TTC549 (cell line): ENCODE measurements around the gene FSCN2.
"Not testable (repeated sequence)": the region's sequence is repeated elsewhere in the genome, so short reads cannot be mapped to it uniquely, and the experiment has no call there.

ENCODE experiments used
- FAIRE-seq: peaks from 2 replicates; lab custom pipeline; 2012; peaks lifted over from hg19 to GRCh38; lab: Jason Lieb, UNC

FSCN2 gene

GRCh38 chr17:81578561-81579225 is 50.5 kb downstream of the FSCN2 start:
- no peak for FAIRE-seq

DNA sequence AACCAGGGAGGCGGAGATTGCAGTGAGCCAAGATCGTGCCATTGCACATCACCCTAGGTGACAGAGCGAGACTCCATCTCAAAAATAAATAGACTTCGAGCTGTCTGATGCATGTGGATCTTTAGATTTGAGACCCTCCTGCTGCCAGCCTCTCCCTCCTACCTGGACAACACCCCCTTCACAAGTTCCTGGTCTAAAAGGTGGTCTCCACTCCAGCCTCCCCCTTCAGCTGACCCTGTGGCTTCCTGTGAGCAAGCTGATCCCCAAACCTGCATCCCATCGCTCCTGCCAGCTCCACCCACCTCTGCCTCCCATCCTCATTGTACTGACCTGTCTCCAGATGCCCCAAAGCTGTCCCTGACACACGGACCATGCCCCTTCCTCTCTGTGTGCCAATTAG is 51.1 kb downstream of the FSCN2 start:
- FAIRE-seq = no peak

DNA sequence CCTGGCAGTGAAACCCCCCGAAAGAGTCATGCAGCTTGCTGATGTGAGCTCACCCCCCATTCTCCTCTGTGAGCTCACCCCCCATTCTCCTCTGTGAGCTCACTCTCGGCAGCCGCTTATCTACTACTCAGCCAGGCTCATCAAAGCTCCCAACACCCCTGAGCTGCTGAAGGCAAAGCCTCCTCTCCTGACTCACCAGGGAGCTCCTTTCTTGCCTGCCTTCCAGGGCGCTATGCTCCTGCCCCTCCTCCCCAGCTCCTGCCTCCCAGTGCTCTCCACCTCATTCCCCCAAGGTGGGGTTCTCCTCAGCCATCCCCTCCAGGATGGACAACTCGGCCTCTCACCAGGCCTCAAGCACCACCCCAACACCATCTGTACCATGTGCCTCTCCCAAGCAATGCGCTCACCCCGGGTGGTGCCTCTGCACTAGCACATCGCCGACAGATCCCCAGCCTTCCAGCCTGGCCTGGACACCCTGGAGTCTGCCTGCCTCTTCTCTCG is 51.7 kb downstream of the FSCN2 start:
- FAIRE-seq = no peak

DNA sequence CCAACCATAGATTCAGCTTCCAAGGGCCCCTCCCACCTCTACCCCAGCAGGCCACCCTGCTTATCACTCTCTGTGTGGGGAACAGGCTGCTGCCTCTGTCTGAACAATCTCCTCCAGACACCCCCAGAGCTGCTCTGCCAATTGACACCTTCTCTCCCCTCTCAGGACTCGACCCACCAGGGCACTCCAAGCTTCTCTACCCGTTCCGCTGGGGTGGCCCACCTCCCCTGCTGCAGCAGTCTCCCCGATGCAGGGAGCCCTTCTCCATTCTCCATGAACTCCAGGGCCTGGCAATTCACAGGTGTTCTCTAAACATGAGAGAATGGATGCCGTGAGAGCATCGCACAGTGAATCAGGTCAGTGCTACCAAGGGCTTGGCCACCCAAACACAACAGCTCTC is 52.3 kb downstream of the FSCN2 start:
- no peak for FAIRE-seq

DNA sequence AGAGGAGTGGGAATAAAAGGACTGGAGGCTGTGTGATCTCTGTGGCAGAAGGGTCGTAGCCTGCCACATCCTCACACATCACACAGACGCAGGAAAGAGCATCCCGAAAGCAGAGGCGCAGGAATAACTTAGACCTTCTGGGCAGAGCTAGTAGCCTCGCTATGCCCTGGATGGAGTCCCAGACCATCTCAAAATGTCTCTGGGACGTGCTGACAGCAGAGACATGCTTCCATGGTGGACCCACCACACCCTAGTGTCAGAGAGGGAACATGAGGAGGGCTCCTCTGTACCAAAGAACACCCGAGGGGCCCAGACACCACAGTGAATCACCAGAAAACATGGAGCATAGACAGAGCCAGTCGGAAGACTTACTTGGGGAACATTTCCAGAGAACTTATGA is 53.6 kb downstream of the FSCN2 start:
- no peak for FAIRE-seq

DNA sequence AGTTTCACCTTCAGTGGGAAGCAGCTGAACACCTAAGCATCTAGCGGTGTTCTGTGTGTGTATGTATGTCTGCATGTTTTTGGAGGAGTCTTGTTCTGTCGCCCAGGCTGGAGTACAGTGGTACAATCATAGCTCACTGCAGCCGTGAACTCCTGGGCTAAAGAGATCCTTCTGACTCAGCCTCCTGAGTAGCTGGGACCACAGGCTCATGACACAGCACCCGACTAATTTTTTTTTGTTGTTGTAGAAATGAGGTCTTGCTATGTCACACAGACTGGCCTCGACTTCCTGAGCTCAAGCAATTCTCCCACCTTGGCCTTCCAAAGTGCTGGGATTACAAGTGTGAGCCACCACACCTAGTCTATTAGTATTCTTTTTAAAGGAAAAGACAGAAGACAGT is 54.2 kb downstream of the FSCN2 start:
- FAIRE-seq = no peak

GRCh38 chr17:81582749-81583148 is 54.6 kb downstream of the FSCN2 start:
- no peak for FAIRE-seq

GRCh38 chr17:81583589-81584342 is 55.6 kb downstream of the FSCN2 start:
- FAIRE-seq = no peak

DNA sequence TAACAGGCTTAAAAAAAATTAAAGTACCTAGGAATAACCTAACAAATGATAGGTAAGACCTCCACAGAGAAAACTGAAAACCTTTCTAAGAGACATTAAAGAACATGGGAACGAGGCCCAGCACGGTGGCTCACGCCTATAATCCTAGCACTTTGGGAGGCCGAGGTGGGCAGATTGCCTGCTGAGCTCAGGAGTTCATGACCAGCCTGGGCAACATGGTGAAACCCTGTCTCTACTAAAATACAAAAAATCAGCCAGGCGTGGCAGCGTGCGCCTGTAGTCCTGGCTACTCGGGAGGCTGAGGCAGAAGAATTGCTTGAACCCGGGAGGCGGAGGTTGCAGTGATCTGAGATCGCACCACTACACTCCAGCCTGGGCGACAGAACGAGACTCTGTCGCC is 56.6 kb downstream of the FSCN2 start:
- FAIRE-seq = not testable (repeated sequence)

GRCh38 chr17:81586096-81586495 is 57.9 kb downstream of the FSCN2 start:
- no peak for FAIRE-seq
